ENCODE data around the gene BAHCC1.
"Not testable (repeated sequence)": the region's sequence is repeated elsewhere in the genome, so short reads cannot be mapped to it uniquely, and the experiment has no call there.

The BAHCC1 gene
- 0 to 0.35 reads per million in 2 donors for total RNA-seq

GRCh38 chr17:81394921-81395599 lies at the start of gene BAHCC1:
BAHCC1 (plus strand) TSS chr17:81395457; CDS start chr17:81399740, 4,283 bp downstream.
- peak; percentile 50 for DNase-seq

GRCh38 chr17:81346090-81346907 lies 49.0 kb upstream of the BAHCC1 start:
- DNase-seq, result peak; percentile 89

- DNase-seq, result no peak
Observed at GRCh38 chr17:81346908-81347349, 48.3 kb upstream of the BAHCC1 start.

GRCh38 chr17:81347437-81347836 lies 47.8 kb upstream of the BAHCC1 start:
- no peak for DNase-seq

GRCh38 chr17:81348097-81349055 lies 46.9 kb upstream of the BAHCC1 start:
- DNase-seq, result no peak

- no peak for DNase-seq
Observed at GRCh38 chr17:81349397-81350319, 45.6 kb upstream of the BAHCC1 start.

- DNase-seq, result no peak
Observed at GRCh38 chr17:81350320-81350890, 44.9 kb upstream of the BAHCC1 start.

- not testable (repeated sequence) for DNase-seq
Observed at GRCh38 chr17:81351329-81352052, 43.8 kb upstream of the BAHCC1 start.

- not testable (repeated sequence) for DNase-seq
Observed at GRCh38 chr17:81352056-81352455, 43.2 kb upstream of the BAHCC1 start.

- no peak for DNase-seq
Observed at GRCh38 chr17:81354252-81354953, 40.9 kb upstream of the BAHCC1 start.

- DNase-seq, result no peak
Observed at GRCh38 chr17:81354954-81355347, 40.3 kb upstream of the BAHCC1 start.

- no peak for DNase-seq
Observed at GRCh38 chr17:81359218-81359617, 36.0 kb upstream of the BAHCC1 start.

- DNase-seq, result not testable (repeated sequence)
Observed at GRCh38 chr17:81362001-81362400, 33.3 kb upstream of the BAHCC1 start.

GRCh38 chr17:81364278-81365147 lies 30.7 kb upstream of the BAHCC1 start:
- DNase-seq, result no peak

GRCh38 chr17:81365148-81365600 lies 30.1 kb upstream of the BAHCC1 start:
- DNase-seq, result no peak

- DNase-seq, result no peak
Observed at GRCh38 chr17:81365601-81366585, 29.4 kb upstream of the BAHCC1 start.

GRCh38 chr17:81366648-81367047 lies 28.6 kb upstream of the BAHCC1 start:
- DNase-seq, result no peak

All from T-helper 9 cell (primary cell).